Vagina (tissue), 1 donor: Measurements from ENCODE around the gene PPP4R3B. TPM values are rescaled to one million over a fixed set of nuclear protein-coding genes. Genes with fewer than 3 reads are reported as not detected.

ENCODE experiments used
- small RNA-seq: library from RNA; depleted of rRNA; stranded (forward); fragments of <200 nt; gene quantifications from one replicate; pipeline ENCODE3, GENCODE V24; 2016
- total RNA-seq: library from RNA; depleted of rRNA; stranded (reverse); fragments of >200 nt; gene quantifications from one replicate; pipeline ENCODE4 v1.2.3, GENCODE V29; 2016

PPP4R3B gene
- total RNA-seq, 1 donor from 2014 or later, result 44.9 TPM

Small RNA genes within 50 kb of the gene (small RNA-seq; reads per million reads assigned to genes)
- gene RF00586 (not detected), gene RNU6-634P (not detected)

Other genes starting within 250 kb of the PPP4R3B start
- gene CCDC88A, start 197.8 kb downstream of the PPP4R3B start, total RNA-seq, result 34.9 TPM
- gene CFAP36, start 97.9 kb downstream of the PPP4R3B start, total RNA-seq, result 20.9 TPM
- gene PNPT1, start 76.2 kb upstream of the PPP4R3B start, total RNA-seq, result 40.5 TPM